Measurements from ENCODE around the gene PTGDS. TPM values are rescaled to one million over a fixed set of nuclear protein-coding genes. Genes with fewer than 3 reads are reported as not detected.

PTGDS gene
- total and polyA plus RNA-seq, 9 of the 15 experiments (the other 6 are each of a cell fraction or from before 2014, with no cell fraction given) = 0.46 to 7.1 (median 2.0) TPM

- TF ChIP-seq REST (IDR thresholded peaks at IDR 0.05; ENCODE audit: borderline replicate concordance) (peak; percentile 84), REST (CRISPR knock-in tag; IDR thresholded peaks at IDR 0.05; ENCODE audit: low read depth) (0 out of 2 replicates have a peak, but pooled peaks have one; percentile 23), SOX6 (IDR thresholded peaks at IDR 0.05) (no peak), SMC3 (conservative IDR thresholded peaks at IDR 0.05; ENCODE audit: insufficient read depth, low read depth, low read length) (peak; percentile 88), ATF1 (CRISPR knock-in tag; IDR thresholded peaks at IDR 0.05) (no peak), ATF1 (tag; IDR thresholded peaks at IDR 0.05) (0 out of 2 replicates have a peak, but pooled peaks have one; percentile 33), ESRRA (IDR thresholded peaks at IDR 0.05; ENCODE audit: borderline replicate concordance, low read depth) (peak; percentile 90), ZBTB7A (IDR thresholded peaks at IDR 0.05; ENCODE audit: borderline replicate concordance, control insufficient read depth, low read depth, low read length) (peak; percentile 82), ZBTB9 (CRISPR knock-in tag; IDR thresholded peaks at IDR 0.05) (peak; percentile 85), FOXA3 (CRISPR knock-in tag; conservative IDR thresholded peaks at IDR 0.05 in 1 of 2, IDR thresholded peaks at IDR 0.05 in 1 of 2) (0 out of 4 replicates have a peak, but pooled peaks of 1 of the 2 experiments have one; percentile 40), MYNN (IDR thresholded peaks at IDR 0.05) (peak; percentile 81; the same call in 1 of the 2 replicates), MYNN (CRISPR knock-in tag; IDR thresholded peaks at IDR 0.05) (no peak), CTCFL (IDR thresholded peaks at IDR 0.05; ENCODE audit: borderline replicate concordance, insufficient read depth, low read depth, low read length, poor library complexity, severe bottlenecking) (peak; percentile 31), ZBTB17 (CRISPR knock-in tag; IDR thresholded peaks at IDR 0.05) (no peak), MITF (IDR thresholded peaks at IDR 0.05) (no peak)
Observed at GRCh38 chr9:136947955-136948510, 29.3 kb upstream of the PTGDS start (continued).
